Left cardiac atrium (tissue), 4 donors: Measurements from ENCODE around the gene TMEM107. TPM values are rescaled to one million over a fixed set of nuclear protein-coding genes. Genes with fewer than 3 reads are reported as not detected.
"Not testable (repeated sequence)": the region's sequence is repeated elsewhere in the genome, so short reads cannot be mapped to it uniquely, and the experiment has no call there.

Experiments
- ATAC-seq, 2 donors: fragments of 200-7000 bp; cut with Tn5 transposase; one replicate each; pipeline ENCODE4 v1.9.1; 2020; ENCODE audit warnings: mild to moderate bottlenecking in 2 of 2, moderate library complexity in 2 of 2
- DNase-seq: peaks from one replicate; pipeline ENCODE4 v3.0.0-alpha.2; 2020
- intact Hi-C, 2 donors: fragments of 100-400 bp; cut with DNase I; formaldehyde crosslinking; loops; one replicate each; pipeline versions ENCODE4 v1.14.1 to v1.15.1; 2022 to 2023
- total RNA-seq, 2 donors: library from RNA; stranded (reverse); fragmentation: NEBNext Ultra II Directional; extraction: Animal tissue kit (Norgen Biotek cat#: 25700); gene quantifications; one replicate each; pipeline ENCODE4 v1.2.1, GENCODE V29; 2021
- donor health status: DM: no; HTN: yes; CAD: no.
- donor health status: DM: no; HTN: yes; CAD: no; lungs with severe emphysema.
- donor health status: DM: yes; HTN: yes; CAD: no.
- donor health status: Dilated cardiomyopathy.

Gene TMEM107
- total RNA-seq, 2 donors from 2014 or later: 6.8 to 8.0 TPM

GRCh38 chr17:8192070-8192815 lies 16.1 kb upstream of the TMEM107 start:
- intact Hi-C loops: no loop called here
- ATAC-seq: peak; percentile 40 to 60
- peak; percentile 84 for DNase-seq

GRCh38 chr17:8190506-8190905 lies 14.3 kb upstream of the TMEM107 start:
- intact Hi-C loops: no loop called here
- DNase-seq (no peak), ATAC-seq (no peak)

GRCh38 chr17:8189711-8190477 lies 13.7 kb upstream of the TMEM107 start, which contains the start of gene BORCS6:
Gene BORCS6, minus strand, starts transcription at chr17:8190180. Its CDS starts 40 bp downstream, at chr17:8190140.
- intact Hi-C loops: no loop called here
- ATAC-seq (peak; percentile 70 to 71), DNase-seq (peak; percentile 98)

DNA sequence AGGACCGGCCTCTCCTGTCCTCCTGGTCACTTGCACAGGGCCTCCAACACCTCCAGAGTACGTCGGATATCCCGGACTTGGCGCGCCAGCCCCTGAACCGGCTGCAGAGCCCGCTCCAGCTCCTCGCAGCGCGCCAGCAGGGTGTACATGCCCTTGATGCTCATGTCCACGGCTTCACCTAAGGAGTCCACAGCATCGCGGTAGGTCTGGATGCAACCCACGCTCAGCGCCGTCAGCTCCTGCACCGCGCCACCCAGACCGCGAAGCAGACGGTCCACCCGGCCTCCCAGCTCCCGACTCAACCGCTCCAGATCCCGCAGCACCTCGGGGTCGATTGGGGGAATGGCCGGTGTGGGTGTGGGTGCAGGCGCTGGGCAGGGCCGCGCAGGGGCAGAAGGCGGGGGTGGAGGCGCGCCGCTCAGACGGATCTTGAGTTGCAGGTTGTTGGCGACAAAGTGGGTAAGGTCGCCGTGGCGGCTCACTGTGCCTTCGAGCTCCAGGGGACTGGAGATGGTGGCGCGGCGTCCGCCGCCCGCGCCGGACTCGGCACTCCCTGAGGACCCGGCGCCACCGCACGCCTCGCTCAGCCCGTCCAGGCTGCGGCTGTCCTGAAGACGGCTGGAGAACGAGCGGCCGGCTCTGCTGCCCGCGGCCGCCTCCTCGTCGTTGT lies 13.0 kb upstream of the TMEM107 start:
- DNase-seq (peak; percentile 38), ATAC-seq (no peak)
- intact Hi-C loops: no loop called here

GRCh38 chr17:8188263-8188839 lies 12.2 kb upstream of the TMEM107 start:
- intact Hi-C loops: no loop called here
- no peak for DNase-seq
- ATAC-seq: no peak

- DNase-seq: peak; percentile 89
- peak; percentile 35 to 67 for ATAC-seq
- intact Hi-C loops: loop anchor here (1.0 to 2.0 kb wide), 2 partner anchors 35 kb away; no protein-coding TSS in a partner anchor
These were observed 11.5 kb upstream of the TMEM107 start for GRCh38 chr17:8187517-8188262.

DNA sequence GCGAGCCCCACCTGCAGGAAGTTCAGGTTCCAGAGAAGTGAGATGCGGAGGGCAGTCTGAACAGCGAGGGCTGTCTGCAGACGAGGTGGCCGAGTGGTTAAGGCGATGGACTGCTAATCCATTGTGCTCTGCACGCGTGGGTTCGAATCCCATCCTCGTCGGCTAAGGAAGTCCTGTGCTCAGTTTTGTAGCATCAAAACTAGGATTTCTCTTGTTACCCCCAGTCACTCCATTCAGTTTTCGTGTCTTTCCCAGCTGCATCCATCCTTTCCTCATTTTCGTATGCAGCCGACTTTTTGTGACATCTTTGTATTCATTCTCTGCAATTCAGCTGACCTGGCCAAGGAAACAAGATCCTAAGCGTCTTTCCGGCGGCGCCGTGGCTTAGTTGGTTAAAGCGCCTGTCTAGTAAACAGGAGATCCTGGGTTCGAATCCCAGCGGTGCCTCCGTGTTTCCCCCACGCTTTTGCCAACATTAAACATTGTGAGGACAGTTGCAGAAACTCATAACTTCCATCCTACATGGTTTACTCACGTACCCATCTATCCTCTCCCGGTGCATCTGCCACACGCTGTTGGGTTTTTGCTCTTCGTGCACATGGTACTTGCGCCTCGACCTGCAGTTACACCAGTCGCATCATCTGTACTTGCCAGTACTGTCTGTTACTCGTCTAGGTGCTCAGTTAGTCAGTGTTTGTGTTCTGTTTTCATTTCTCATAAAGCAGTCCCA lies 10.8 kb upstream of the TMEM107 start:
- ATAC-seq (peak; percentile 69 to 72), DNase-seq (peak; percentile 91)
- intact Hi-C loops: loop anchor here (1.0 to 2.0 kb wide), 3 partner anchors 35 to 68 kb away; no protein-coding TSS in a partner anchor

DNA sequence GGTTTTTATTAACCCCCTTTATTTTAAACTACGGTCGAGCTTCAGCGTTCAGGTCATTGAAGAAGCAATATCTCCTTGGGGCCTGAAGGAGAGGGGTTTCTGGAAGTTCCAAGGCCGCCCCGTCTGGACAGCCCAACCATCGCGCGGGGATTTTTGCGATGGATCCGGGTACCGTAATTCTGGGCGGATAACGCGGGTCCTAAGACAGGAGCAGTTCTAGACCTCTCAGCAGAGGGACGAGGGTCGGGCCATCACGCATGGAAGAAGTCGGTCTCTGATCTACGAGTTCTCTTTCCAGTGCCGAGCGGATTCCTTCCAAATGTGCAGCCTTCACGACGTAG lies 10.2 kb upstream of the TMEM107 start:
- no peak for DNase-seq
- ATAC-seq: no peak
- intact Hi-C loops: loop anchor here (1.0 to 2.0 kb wide), 2 partner anchors 36 to 67 kb away; no protein-coding TSS in a partner anchor

- intact Hi-C loops: loop anchor here (1.0 to 2.0 kb wide), 2 partner anchors 37 to 67 kb away; no protein-coding TSS in a partner anchor
- ATAC-seq (peak; percentile 37 to 48), DNase-seq (peak; percentile 84)
These were observed 9.6 kb upstream of the TMEM107 start for GRCh38 chr17:8185582-8186445.

DNA sequence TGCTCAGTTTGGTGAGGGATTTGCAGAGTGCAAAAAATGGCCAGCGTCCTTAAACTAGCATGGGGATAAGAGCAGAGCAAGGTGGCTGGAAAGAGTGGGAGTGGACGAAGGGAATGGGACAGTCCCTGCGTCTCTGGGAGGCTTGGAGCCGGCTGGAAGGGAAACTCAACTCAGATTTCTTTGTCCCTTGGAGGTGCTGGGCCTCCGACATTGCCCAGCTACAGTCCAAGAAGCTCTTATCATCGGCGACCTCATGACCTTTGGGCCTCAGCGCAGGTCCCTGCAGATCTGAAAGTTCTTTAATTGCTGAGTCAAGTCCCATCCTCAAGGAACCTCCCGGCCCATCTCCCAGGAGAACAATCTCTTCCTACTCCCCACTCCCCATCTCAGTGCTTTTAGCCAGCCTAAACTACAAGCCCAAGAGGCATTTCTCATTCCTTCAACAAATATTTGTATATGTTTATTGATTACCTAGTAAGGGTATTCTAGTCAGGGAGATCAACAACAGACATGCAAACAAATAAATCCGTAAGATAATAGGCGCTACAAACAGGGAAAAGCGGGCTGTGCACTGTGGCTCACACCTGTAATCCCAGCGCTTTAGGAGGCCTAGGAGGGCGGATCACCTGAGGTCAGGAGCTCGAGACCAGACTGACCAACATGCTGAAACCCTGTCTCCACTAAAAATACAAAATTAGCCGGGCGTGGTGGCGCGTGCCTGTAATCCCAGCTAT lies 985 bp upstream of the TMEM107 start:
- intact Hi-C loops: no loop called here
- DNase-seq (no peak), ATAC-seq (no peak)

- intact Hi-C loops: no loop called here
- ATAC-seq: peak; percentile 5 to 10
- no peak for DNase-seq
These were observed 384 bp downstream of the TMEM107 start for GRCh38 chr17:8175795-8176196.

GRCh38 chr17:8173871-8174322 lies 2.3 kb downstream of the TMEM107 start:
- ATAC-seq (no peak), DNase-seq (no peak)
- intact Hi-C loops: no loop called here

DNA sequence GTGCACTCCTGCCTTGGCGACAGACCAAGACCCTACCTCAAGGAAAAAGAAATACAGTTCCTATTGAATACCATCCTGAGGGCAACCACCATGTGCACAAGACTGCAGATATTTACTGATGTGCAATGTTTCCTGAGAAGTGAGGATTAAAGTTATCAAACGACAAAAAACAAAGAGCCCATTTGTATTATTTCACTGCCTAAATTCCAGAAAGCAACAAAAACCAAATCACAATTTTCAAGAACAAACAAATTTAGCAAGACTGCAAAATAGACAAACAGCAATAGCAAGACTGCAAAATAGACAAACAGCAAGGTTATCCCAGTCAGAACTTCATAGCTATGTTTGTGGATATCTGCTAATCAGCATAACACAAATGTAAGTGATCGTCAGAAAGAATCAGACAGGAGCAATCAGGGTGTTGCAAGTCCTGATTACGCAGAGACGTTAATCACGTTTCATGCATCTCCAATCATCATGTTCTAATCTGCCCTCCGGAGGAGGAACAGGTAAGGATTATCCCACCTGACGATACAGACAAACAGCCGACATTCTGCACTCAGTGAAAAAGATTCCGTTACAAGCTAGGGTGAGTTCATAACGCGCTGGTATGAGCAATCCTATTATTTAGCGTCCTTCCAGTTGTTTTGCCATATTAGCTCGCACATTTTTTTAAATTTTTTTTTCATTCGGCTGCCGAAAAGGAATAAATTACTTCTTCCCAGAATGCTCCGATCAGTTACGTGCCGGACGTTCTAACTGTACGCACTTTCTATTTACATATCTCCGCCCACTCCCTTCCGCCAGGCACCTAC lies 2.9 kb downstream of the TMEM107 start:
- intact Hi-C loops: no loop called here
- ATAC-seq (peak; percentile 84 to 91), DNase-seq (peak; percentile 78)

GRCh38 chr17:8170186-8170585 lies 6.0 kb downstream of the TMEM107 start:
- DNase-seq, intact Hi-C loops, ATAC-seq: not testable (repeated sequence)

DNA sequence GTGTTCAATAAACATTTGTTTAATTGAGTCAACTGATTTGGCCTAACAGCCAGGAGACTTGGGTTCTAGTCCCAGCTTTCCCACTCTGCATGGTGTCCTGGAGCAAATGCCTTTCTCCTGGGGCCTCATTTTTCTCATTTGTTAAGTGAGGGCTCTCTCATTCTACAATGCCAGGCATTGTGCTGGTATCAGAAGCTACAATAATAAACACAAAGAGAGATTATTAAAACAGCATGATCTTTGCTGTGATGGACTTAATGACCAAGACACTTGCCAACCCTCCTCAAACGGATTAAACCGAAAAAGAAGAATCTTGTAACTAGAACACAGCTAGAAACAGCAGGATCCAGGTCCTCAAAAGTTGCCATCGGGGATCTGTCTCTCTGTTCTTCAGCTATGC lies 8.7 kb downstream of the TMEM107 start:
- DNase-seq (no peak), ATAC-seq (no peak)
- intact Hi-C loops: no loop called here
